GM12891 (cell line): ENCODE data around the gene C1orf226. TPM values are rescaled to one million over a fixed set of nuclear protein-coding genes. Genes with fewer than 3 reads are reported as not detected.
"Not testable (repeated sequence)": the region's sequence is repeated elsewhere in the genome, so short reads cannot be mapped to it uniquely, and the experiment has no call there.

Experiments
- DNase-seq: peaks from one replicate; pipeline ENCODE4 v3.0.0; 2011; ENCODE audit warnings: low spot score; ENCODE audit not compliant: insufficient read length
- FAIRE-seq: peaks from 2 replicates; lab custom pipeline; 2011; peaks lifted over from hg19 to GRCh38; lab: Jason Lieb, UNC
- PAX5 ChIP-seq: IDR thresholded peaks from 2 replicates; pipeline ENCODE4 v1.6.1; 2011; ENCODE audit warnings: low read length, moderate library complexity, mild to moderate bottlenecking; ENCODE audit not compliant: insufficient read depth, severe bottlenecking
- POLR2A ChIP-seq: IDR thresholded peaks from 2 replicates; pipeline ENCODE4 v1.6.1; 2011; ENCODE audit warnings: low read depth, low read length, control low read depth
- POLR2AphosphoS5 ChIP-seq: IDR thresholded peaks from 2 replicates; pipeline ENCODE4 v1.6.1; 2011; ENCODE audit warnings: low read depth, low read length, control low read depth
- POU2F2 ChIP-seq: IDR thresholded peaks from 2 replicates; pipeline ENCODE4 v1.6.1; 2011; ENCODE audit warnings: low read depth, mild to moderate bottlenecking, control low read depth, low read length, moderate library complexity
- SPI1 ChIP-seq: IDR thresholded peaks from 2 replicates; pipeline ENCODE4 v1.6.1; 2011; ENCODE audit warnings: low read depth, low read length, control low read depth
- TAF1 ChIP-seq: IDR thresholded peaks from 2 replicates; pipeline ENCODE4 v1.6.1; 2011; ENCODE audit warnings: low read depth, low read length, control low read depth
- polyA plus RNA-seq: library from polyadenylated mRNA; unstranded; fragments of >200 nt; gene quantifications from one replicate; pipeline ENCODE4 v1.2.1, GENCODE V29; 2012; ENCODE audit warnings: low read depth, missing spikeins, inconsistent platforms; ENCODE audit not compliant: missing spikeins

Gene C1orf226
- polyA plus RNA-seq: not detected

GRCh38 chr1:162381383-162381782 is at the start of gene C1orf226:
TSS of gene C1orf226 (plus strand) at chr1:162381728. CDS start at chr1:162381902, 174 bp downstream.
- FAIRE-seq (no peak), DNase-seq (no peak)
- TF ChIP-seq POU2F2: no peak
- TF ChIP-seq TAF1: no peak
- TF ChIP-seq POLR2AphosphoS5: no peak
- no peak for TF ChIP-seq SPI1
- TF ChIP-seq PAX5: no peak
- no peak for TF ChIP-seq POLR2A

- FAIRE-seq (no peak), DNase-seq (no peak)
- TF ChIP-seq POLR2A: no peak
- no peak for TF ChIP-seq TAF1
- no peak for TF ChIP-seq POU2F2
- no peak for TF ChIP-seq SPI1
- no peak for TF ChIP-seq PAX5
- no peak for TF ChIP-seq POLR2AphosphoS5
These were observed 47.5 kb upstream of the C1orf226 start for GRCh38 chr1:162333991-162334390.

GRCh38 chr1:162335126-162335525 is 46.4 kb upstream of the C1orf226 start:
- TF ChIP-seq SPI1 (no peak), POLR2A (no peak), PAX5 (no peak), POLR2AphosphoS5 (no peak), TAF1 (no peak)
- no peak for FAIRE-seq
- no peak for DNase-seq

GRCh38 chr1:162336621-162337285 is 44.8 kb upstream of the C1orf226 start:
- no peak for DNase-seq
- FAIRE-seq: no peak
- TF ChIP-seq POLR2A: no peak
- TF ChIP-seq PAX5: no peak

GRCh38 chr1:162342452-162342983 is 39.0 kb upstream of the C1orf226 start:
- no peak for FAIRE-seq
- TF ChIP-seq PAX5 (no peak), SPI1 (no peak), POLR2AphosphoS5 (no peak), POU2F2 (no peak), POLR2A (no peak), TAF1 (no peak)
- DNase-seq: no peak

- no peak for DNase-seq
- FAIRE-seq: no peak
- no peak for TF ChIP-seq POU2F2
- TF ChIP-seq PAX5: no peak
- no peak for TF ChIP-seq POLR2A
- no peak for TF ChIP-seq TAF1
- TF ChIP-seq SPI1: no peak
- TF ChIP-seq POLR2AphosphoS5: no peak
These were observed 38.1 kb upstream of the C1orf226 start for GRCh38 chr1:162343470-162343869.

- no peak for DNase-seq
- no peak for FAIRE-seq
- TF ChIP-seq POU2F2 (no peak), TAF1 (no peak), SPI1 (no peak), POLR2AphosphoS5 (no peak), PAX5 (no peak), POLR2A (no peak)
These were observed 34.2 kb upstream of the C1orf226 start for GRCh38 chr1:162347281-162347680.

- FAIRE-seq (no peak), DNase-seq (no peak)
- TF ChIP-seq POLR2AphosphoS5 (no peak), POLR2A (no peak), SPI1 (no peak), TAF1 (no peak), PAX5 (no peak), POU2F2 (no peak)
These were observed 31.7 kb upstream of the C1orf226 start for GRCh38 chr1:162349635-162350330.

- DNase-seq (no peak), FAIRE-seq (no peak)
- TF ChIP-seq POLR2AphosphoS5 (no peak), POLR2A (no peak), TAF1 (no peak), POU2F2 (no peak), PAX5 (no peak), SPI1 (no peak)
These were observed 30.2 kb upstream of the C1orf226 start for GRCh38 chr1:162351246-162351842.

GRCh38 chr1:162351874-162352273 is 29.7 kb upstream of the C1orf226 start:
- not testable (repeated sequence) for FAIRE-seq, DNase-seq
